GM23338 (cell line): ENCODE measurements around the gene PCDHGA8.

ENCODE experiments used
- CREB1 ChIP-seq: fragments of 250-450 bp; sonication (Bioruptor Pico); IDR thresholded peaks from 2 replicates; pipeline ENCODE4 v1.5.0; 2020; ENCODE audit warnings: low read depth, mild to moderate bottlenecking, moderate library complexity
- CTCF ChIP-seq, 2 experiments: fragments of 200-600 bp in 1 of 2; sonication (generic) in 1 of 2; conservative IDR thresholded peaks; 2 replicates each; pipeline versions ENCODE4 v1.5.1 to v1.6.1; 2016 to 2017; ENCODE audit warnings: antibody characterized with exemption in 2 of 2, low read depth in 2 of 2, mild to moderate bottlenecking in 2 of 2, moderate library complexity in 1 of 2
- ETS1 ChIP-seq: IDR thresholded peaks from 2 replicates; pipeline ENCODE4 v1.6.1; 2016; ENCODE audit warnings: antibody characterized with exemption
- EZH2 ChIP-seq: fragments of 200-600 bp; sonication (generic); IDR thresholded peaks from one replicate; pipeline ENCODE4 v1.8.0; 2017; ENCODE audit warnings: antibody characterized with exemption, mild to moderate bottlenecking, low read depth; ENCODE audit not compliant: unreplicated experiment
- EZH2phosphoT487 ChIP-seq: fragments of 200-600 bp; sonication (generic); IDR thresholded peaks from one replicate; pipeline ENCODE4 v1.8.1; 2018; ENCODE audit warnings: antibody characterized with exemption; ENCODE audit not compliant: unreplicated experiment
- JUNB ChIP-seq: IDR thresholded peaks from one replicate; pipeline ENCODE4 v1.6.1; 2016; ENCODE audit warnings: antibody characterized with exemption; ENCODE audit not compliant: unreplicated experiment
- POLR2AphosphoS5 ChIP-seq: IDR thresholded peaks from 2 replicates; pipeline ENCODE4 v1.6.1; 2016; ENCODE audit warnings: antibody characterized with exemption, low read depth
- REST ChIP-seq: IDR thresholded peaks from one replicate; pipeline ENCODE4 v1.6.1; 2018; ENCODE audit warnings: antibody characterized with exemption; ENCODE audit not compliant: unreplicated experiment
- STAT1 ChIP-seq: IDR thresholded peaks from one replicate; pipeline ENCODE4 v1.6.1; 2016; ENCODE audit warnings: antibody characterized with exemption; ENCODE audit not compliant: unreplicated experiment
- ZNF114 ChIP-seq: fragments of 250-450 bp; sonication (Bioruptor Pico); IDR thresholded peaks from 2 replicates; pipeline ENCODE4 v1.5.0; 2020; ENCODE audit warnings: mild to moderate bottlenecking, moderate library complexity
- ZNF331 ChIP-seq: fragments of 250-450 bp; sonication (Bioruptor Pico); IDR thresholded peaks from 2 replicates; pipeline ENCODE4 v1.5.0; 2020; ENCODE audit warnings: low read depth, mild to moderate bottlenecking, moderate library complexity
- ZNF462 ChIP-seq: fragments of 250-450 bp; sonication (Bioruptor Pico); IDR thresholded peaks from 2 replicates; pipeline ENCODE4 v1.5.0; 2020; ENCODE audit warnings: mild to moderate bottlenecking, moderate library complexity

- TF ChIP-seq CTCF (conservative IDR thresholded peaks at IDR 0.05; ENCODE audit: low read depth in 2 of 2) (peak; percentile 43 to 47), ZNF331 (no peak), POLR2AphosphoS5 (no peak), EZH2phosphoT487 (no peak), JUNB (no peak), CREB1 (no peak), EZH2 (no peak), REST (no peak), ETS1 (no peak), ZNF462 (CRISPR knock-in tag) (no peak), ZNF114 (CRISPR knock-in tag) (no peak), STAT1 (no peak)
Observed at GRCh38 chr5:141373673-141374317, 18.6 kb upstream of the PCDHGA8 start, which contains the start of gene PCDHGA6.
